Heart left ventricle (tissue), 16 donors: ENCODE results near the gene IRS1. TPM values are rescaled to one million over a fixed set of nuclear protein-coding genes. Genes with fewer than 3 reads are reported as not detected.

ENCODE experiments used
- ATAC-seq, 4 donors: fragments of 200-7000 bp; cut with Tn5 transposase; one replicate each; pipeline ENCODE4 v1.9.1; 2020 to 2022; ENCODE audit warnings: moderate library complexity in 4 of 4, mild to moderate bottlenecking in 3 of 4, moderate number of reproducible peaks in 1 of 4
- DNase-seq, 5 donors: peaks; one replicate each; pipeline ENCODE4 v3.0.0-alpha.2; 2020
- H3K27ac ChIP-seq, 12 donors: fragments of 200-600 bp; sonication (generic) in 4 of 12; one replicate each; pipeline versions ENCODE4 v1.5.0 to v1.8.0; 2016 to 2022; ENCODE audit warnings: mild to moderate bottlenecking in 2 of 12
- H3K27me3 ChIP-seq, 9 donors: fragments of 200-600 bp; sonication (generic) in 2 of 9; one replicate each; pipeline versions ENCODE4 v1.5.1 to v1.8.0; 2016 to 2022; ENCODE audit warnings: mild to moderate bottlenecking in 3 of 9
- H3K36me3 ChIP-seq, 9 donors: fragments of 200-600 bp; sonication (generic) in 2 of 9; one replicate each; pipeline versions ENCODE4 v1.5.0 to v1.8.0; 2018 to 2022; ENCODE audit warnings: mild to moderate bottlenecking in 2 of 9
- H3K4me1 ChIP-seq, 12 donors: fragments of 200-600 bp; sonication (generic) in 4 of 12; one replicate each; pipeline versions ENCODE4 v1.5.0 to v1.8.0; 2016 to 2022; ENCODE audit warnings: mild to moderate bottlenecking in 3 of 12
- H3K4me3 ChIP-seq, 12 donors: fragments of 200-600 bp; sonication (generic) in 4 of 12; one replicate each; pipeline versions ENCODE4 v1.5.0 to v1.8.0; 2017 to 2022; ENCODE audit warnings: mild to moderate bottlenecking in 9 of 12, moderate library complexity in 4 of 12
- H3K9me3 ChIP-seq, 12 donors: fragments of 200-600 bp; sonication (generic) in 4 of 12; one replicate each; pipeline versions ENCODE4 v1.5.0 to v1.8.0; 2016 to 2022; ENCODE audit warnings: mild to moderate bottlenecking in 1 of 12
- CTCF ChIP-seq, 12 donors: fragments of 200-600 bp; sonication (generic) in 4 of 12; IDR thresholded peaks; one replicate each; pipeline versions ENCODE4 v1.5.0 to v1.8.0; 2018 to 2022; ENCODE audit warnings: antibody characterized with exemption in 12 of 12, mild to moderate bottlenecking in 5 of 12
- POLR2A ChIP-seq, 2 donors: fragments of 450-650 bp; IDR thresholded peaks; one replicate each; pipeline ENCODE4 v1.6.1; 2017; ENCODE audit warnings: antibody characterized with exemption in 2 of 2, mild to moderate bottlenecking in 2 of 2, moderate library complexity in 2 of 2
- WGBS, 4 donors: extraction: QIAGEN DNeasy Blood & Tissue Kit in 2 of 4; methylation state at CpG; one replicate each; pipeline versions ENCODE4 v1.1.5 to v1.1.7; 2013 to 2018; 5-methylcytosine and 5-hydroxymethylcytosine counted together
- intact Hi-C, 10 donors: fragments of 100-400 bp; cut with DNase I; formaldehyde crosslinking; loops; one replicate each; pipeline versions ENCODE4 v1.11.1 to v1.14.2; 2022
- polyA plus RNA-seq, 2 donors: library from polyadenylated mRNA; stranded (reverse); fragments of 200-250 nt; gene quantifications; one replicate each; pipeline ENCODE4 v1.2.3, GENCODE V29; 2013
- total RNA-seq, 9 donors: library from RNA; depleted of rRNA in 2 of 9; stranded (reverse); fragments of >200 nt in 2 of 9; fragmentation: NEBNext Ultra II Directional in 3 of 9; extraction: Animal tissue kit (Norgen Biotek cat#: 25700) in 3 of 9; gene quantifications; one replicate each; pipeline versions ENCODE4 v1.1.0 to v1.2.4, GENCODE V29; 2016 to 2023
- donor health status: ischemic (EF 13 %, LVEDD 7.1; RV severe dilation, severe dysfunction).
- donor health status: healthy with polysubstance abuse.
- donor health status: DM: no; HTN: yes; CAD: no.
- donor health status: DM: no; HTN: no; CAD: no.
- donor health status: ischemic (EF 25% LVEDD 6.9; RV normal size, moderate dysfunction).
- donor health status: ischemic (EF 25% LVEDD 5.7; RV mildly dilated, moderate dysfunction).
- donor health status: healthy.
- donor health status: DM: yes; HTN: yes; CAD: no.
- donor health status: ischemic (EF 35%, LVEDD 5.7; RV mildly dilated, moderate dysfunction).
- donor health status: nonischemic (EF 11% LVEDD 7.7; RV severe dilation, severe dysfunction).
- donor health status: DM: yes; HTN: yes; CAD: no.
- donor health status: PGD.
- donor health status: ischemic (EF 29% LVEDD 5.4; RV normal size, mild dysfunction).
- donor health status: nonischemic (EF 23%, LVEDD 6.1; RV moderate dilation, normal function).

Gene IRS1
- total and polyA plus RNA-seq, 11 donors = 5.0 to 45.8 (median 15.7) TPM

GRCh38 chr2:226716126-226716525 lies 83.5 kb downstream of the IRS1 start:
- DNase-seq (no peak), ATAC-seq (no peak)
- Histone ChIP-seq H3K4me1 (no peaks in the 10 kb centered on the region), H3K27ac (no peak overlapping the region), H3K36me3 (no peaks in the 10 kb centered on the region), H3K9me3 (no peaks in the 10 kb centered on the region), H3K27me3 (no peaks in the 10 kb centered on the region), H3K4me3 (no peak overlapping the region)
- intact Hi-C loops = no loop called here
- TF ChIP-seq CTCF (IDR thresholded peaks at IDR 0.05) = no peak
- no peak for TF ChIP-seq POLR2A (IDR thresholded peaks at IDR 0.05)

GRCh38 chr2:226715347-226715990 lies 84.2 kb downstream of the IRS1 start:
- no peak overlapping the region for H3K4me3 ChIP-seq
- no peak for TF ChIP-seq CTCF (IDR thresholded peaks at IDR 0.05)
- no peak for TF ChIP-seq POLR2A (IDR thresholded peaks at IDR 0.05)
- DNase-seq (no peak), ATAC-seq (peak in 1 of 4 donors; percentile 22)
- peaks cover 0 to 3% (median 0%) of the 10 kb centered on the region in 12 donors for H3K4me1 ChIP-seq
- no peaks in the 10 kb centered on the region for H3K36me3 ChIP-seq
- H3K9me3 ChIP-seq = no peaks in the 10 kb centered on the region
- WGBS, 4 donors = 82 to 92% (median 85%) methylated on average over 3 of the region's 3 CpGs
- intact Hi-C loops = no loop called here
- H3K27me3 ChIP-seq = no peaks in the 10 kb centered on the region
- no peak overlapping the region for H3K27ac ChIP-seq

- H3K9me3 ChIP-seq = no peaks in the 10 kb centered on the region
- no peak for ATAC-seq
Observed at GRCh38 chr2:226712941-226713340, 86.7 kb downstream of the IRS1 start.

More at GRCh38 chr2:226712941-226713340, 86.7 kb downstream of the IRS1 start:
- H3K36me3 ChIP-seq = no peaks in the 10 kb centered on the region
- intact Hi-C loops = no loop called here
- no peak overlapping the region for H3K4me3 ChIP-seq
- WGBS, 4 donors = 86 to 91% (median 88%) methylated on average over 1 of the region's 1 CpG
- H3K27me3 ChIP-seq = no peaks in the 10 kb centered on the region
- no peak for TF ChIP-seq POLR2A (IDR thresholded peaks at IDR 0.05)
- no peak for TF ChIP-seq CTCF (IDR thresholded peaks at IDR 0.05)
- DNase-seq = no peak
- peaks cover 0 to 4% (median 0%) of the 10 kb centered on the region in 12 donors for H3K4me1 ChIP-seq
- no peak overlapping the region for H3K27ac ChIP-seq
